Bronchial epithelial cell (primary cell): ENCODE measurements around the gene PI4KB. TPM values are rescaled to one million over a fixed set of nuclear protein-coding genes. Genes with fewer than 3 reads are reported as not detected.

Source experiments
- DNase-seq: peaks from one replicate; pipeline ENCODE4 v3.0.0-alpha.2; 2010; ENCODE audit warnings: low read depth
- FAIRE-seq: peaks from 2 replicates; lab custom pipeline; 2011; peaks lifted over from hg19 to GRCh38; lab: Jason Lieb, UNC
- H3K27me3 ChIP-seq: 2 replicates; pipeline ENCODE4 v1.5.1; 2011; ENCODE audit warnings: low read length; ENCODE audit not compliant: control insufficient read depth, insufficient read depth
- H3K36me3 ChIP-seq: 2 replicates; pipeline ENCODE4 v1.5.1; 2011; ENCODE audit warnings: low read length; ENCODE audit not compliant: control insufficient read depth, insufficient read depth
- H3K4me3 ChIP-seq: 2 replicates; pipeline ENCODE4 v1.5.1; 2011; ENCODE audit warnings: mild to moderate bottlenecking, low read depth, low read length, control low read depth
- total RNA-seq: library from RNA; depleted of rRNA; stranded (reverse); fragments of >200 nt; gene quantifications from 2 replicates; pipeline ENCODE4 v1.2.1, GENCODE V29; 2014
- TF ChIP-seq, protein P1 (sequence below): IDR thresholded peaks from 2 replicates; pipeline ENCODE4 v1.5.1; 2011; ENCODE audit warnings: mild to moderate bottlenecking, moderate library complexity, low read length, control low read depth, inconsistent platforms; ENCODE audit not compliant: insufficient read depth, severe bottlenecking

The PI4KB gene
- total RNA-seq, 1 donor from 2014 or later, result 20.8 TPM

DNA sequence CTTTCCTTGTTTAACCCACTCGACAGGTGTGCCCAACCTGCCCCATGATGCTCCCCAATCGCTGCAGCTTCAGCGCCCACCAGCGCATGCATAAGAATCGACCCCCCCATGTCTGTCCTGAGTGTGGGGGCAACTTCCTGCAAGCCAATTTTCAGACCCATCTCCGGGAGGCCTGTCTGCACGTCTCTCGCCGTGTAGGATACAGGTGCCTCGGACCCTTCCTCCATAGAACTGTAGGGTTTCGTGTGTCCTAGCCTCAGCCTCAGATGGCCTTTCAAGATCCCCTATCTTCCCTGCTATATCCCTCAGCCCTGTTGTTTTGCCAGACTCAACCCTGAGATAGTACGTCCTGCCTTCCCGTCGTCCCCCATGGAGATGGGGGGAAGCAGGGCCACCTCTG lies 38.7 kb downstream of the PI4KB start:
- Histone ChIP-seq H3K27me3 (no peaks in the 10 kb centered on the region), H3K36me3 (peaks cover 46% of the 10 kb centered on the region), H3K4me3 (no peak overlapping the region)
- FAIRE-seq, result peak; percentile 92
- TF ChIP-seq, protein P1, sequence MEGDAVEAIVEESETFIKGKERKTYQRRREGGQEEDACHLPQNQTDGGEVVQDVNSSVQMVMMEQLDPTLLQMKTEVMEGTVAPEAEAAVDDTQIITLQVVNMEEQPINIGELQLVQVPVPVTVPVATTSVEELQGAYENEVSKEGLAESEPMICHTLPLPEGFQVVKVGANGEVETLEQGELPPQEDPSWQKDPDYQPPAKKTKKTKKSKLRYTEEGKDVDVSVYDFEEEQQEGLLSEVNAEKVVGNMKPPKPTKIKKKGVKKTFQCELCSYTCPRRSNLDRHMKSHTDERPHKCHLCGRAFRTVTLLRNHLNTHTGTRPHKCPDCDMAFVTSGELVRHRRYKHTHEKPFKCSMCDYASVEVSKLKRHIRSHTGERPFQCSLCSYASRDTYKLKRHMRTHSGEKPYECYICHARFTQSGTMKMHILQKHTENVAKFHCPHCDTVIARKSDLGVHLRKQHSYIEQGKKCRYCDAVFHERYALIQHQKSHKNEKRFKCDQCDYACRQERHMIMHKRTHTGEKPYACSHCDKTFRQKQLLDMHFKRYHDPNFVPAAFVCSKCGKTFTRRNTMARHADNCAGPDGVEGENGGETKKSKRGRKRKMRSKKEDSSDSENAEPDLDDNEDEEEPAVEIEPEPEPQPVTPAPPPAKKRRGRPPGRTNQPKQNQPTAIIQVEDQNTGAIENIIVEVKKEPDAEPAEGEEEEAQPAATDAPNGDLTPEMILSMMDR, result no peak
- no peak for DNase-seq

DNA sequence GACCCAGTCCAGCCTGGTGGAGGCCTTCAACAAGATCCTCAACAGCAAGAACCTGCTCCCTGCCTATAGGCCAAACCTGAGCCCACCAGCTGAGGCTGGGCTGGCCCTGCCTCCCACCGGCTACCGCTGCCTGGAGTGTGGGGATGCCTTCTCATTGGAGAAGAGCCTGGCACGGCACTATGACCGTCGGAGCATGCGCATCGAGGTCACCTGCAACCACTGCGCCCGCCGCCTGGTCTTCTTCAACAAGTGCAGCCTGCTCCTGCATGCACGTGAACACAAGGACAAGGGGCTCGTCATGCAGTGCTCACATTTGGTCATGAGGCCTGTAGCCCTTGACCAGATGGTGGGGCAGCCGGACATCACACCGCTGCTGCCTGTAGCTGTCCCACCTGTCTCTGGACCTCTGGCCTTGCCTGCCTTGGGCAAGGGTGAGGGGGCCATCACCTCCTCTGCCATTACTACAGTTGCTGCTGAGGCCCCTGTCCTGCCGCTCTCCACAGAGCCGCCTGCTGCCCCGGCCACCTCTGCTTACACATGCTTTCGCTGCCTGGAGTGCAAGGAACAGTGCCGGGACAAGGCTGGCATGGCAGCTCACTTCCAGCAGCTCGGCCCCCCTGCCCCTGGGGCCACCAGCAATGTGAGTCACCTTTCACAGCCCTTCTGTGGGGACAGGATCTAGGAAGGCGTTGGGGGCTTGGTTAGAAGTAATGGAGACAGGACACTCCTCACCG lies 39.3 kb downstream of the PI4KB start:
- Histone ChIP-seq H3K36me3 (peaks cover 46% of the 10 kb centered on the region), H3K27me3 (no peaks in the 10 kb centered on the region), H3K4me3 (no peak overlapping the region)
- FAIRE-seq (no peak), DNase-seq (no peak)
- TF ChIP-seq, protein P1, result no peak

DNA sequence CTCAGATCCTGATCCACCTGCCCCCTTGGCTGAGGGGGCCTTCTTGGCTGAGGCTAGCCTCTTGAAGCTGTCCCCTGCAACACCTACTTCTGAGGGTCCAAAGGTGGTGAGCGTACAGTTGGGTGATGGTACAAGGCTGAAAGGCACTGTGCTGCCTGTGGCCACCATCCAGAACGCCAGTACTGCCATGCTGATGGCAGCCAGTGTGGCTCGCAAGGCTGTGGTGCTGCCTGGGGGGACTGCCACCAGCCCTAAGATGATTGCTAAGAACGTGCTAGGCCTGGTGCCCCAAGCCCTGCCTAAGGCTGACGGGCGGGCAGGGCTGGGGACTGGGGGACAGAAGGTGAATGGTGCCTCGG lies 39.9 kb downstream of the PI4KB start:
- peaks cover 40% of the 10 kb centered on the region for H3K36me3 ChIP-seq
- TF ChIP-seq, protein P1, result no peak
- FAIRE-seq, result peak; percentile 28
- no peak for DNase-seq
- no peak overlapping the region for H3K4me3 ChIP-seq
- no peaks in the 10 kb centered on the region for H3K27me3 ChIP-seq

DNA sequence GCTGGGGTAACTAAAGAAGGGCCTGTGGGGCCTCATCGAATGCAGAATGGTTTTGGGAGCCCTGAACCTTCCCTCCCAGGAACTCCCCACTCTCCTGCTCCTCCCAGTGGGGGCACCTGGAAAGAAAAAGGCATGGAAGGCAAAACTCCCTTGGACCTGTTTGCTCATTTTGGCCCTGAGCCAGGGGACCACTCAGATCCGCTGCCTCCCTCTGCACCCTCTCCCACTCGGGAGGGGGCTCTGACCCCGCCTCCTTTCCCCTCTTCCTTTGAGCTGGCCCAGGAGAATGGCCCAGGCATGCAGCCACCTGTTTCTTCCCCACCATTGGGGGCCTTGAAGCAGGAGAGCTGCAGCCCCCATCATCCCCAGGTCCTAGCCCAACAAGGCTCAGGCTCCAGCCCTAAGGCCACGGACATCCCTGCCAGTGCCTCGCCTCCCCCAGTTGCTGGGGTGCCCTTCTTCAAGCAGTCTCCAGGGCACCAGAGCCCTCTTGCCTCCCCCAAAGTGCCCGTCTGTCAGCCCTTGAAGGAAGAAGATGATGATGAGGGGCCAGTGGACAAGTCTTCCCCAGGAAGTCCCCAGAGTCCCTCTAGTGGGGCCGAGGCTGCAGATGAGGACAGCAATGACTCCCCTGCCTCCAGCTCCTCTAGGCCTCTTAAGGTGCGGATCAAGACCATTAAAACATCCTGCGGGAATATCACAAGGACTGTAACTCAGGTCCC lies 40.4 kb downstream of the PI4KB start:
- TF ChIP-seq, protein P1, result no peak
- Histone ChIP-seq H3K27me3 (no peaks in the 10 kb centered on the region), H3K36me3 (peaks cover 40% of the 10 kb centered on the region), H3K4me3 (no peak overlapping the region)
- DNase-seq, result no peak
- FAIRE-seq, result no peak

DNA sequence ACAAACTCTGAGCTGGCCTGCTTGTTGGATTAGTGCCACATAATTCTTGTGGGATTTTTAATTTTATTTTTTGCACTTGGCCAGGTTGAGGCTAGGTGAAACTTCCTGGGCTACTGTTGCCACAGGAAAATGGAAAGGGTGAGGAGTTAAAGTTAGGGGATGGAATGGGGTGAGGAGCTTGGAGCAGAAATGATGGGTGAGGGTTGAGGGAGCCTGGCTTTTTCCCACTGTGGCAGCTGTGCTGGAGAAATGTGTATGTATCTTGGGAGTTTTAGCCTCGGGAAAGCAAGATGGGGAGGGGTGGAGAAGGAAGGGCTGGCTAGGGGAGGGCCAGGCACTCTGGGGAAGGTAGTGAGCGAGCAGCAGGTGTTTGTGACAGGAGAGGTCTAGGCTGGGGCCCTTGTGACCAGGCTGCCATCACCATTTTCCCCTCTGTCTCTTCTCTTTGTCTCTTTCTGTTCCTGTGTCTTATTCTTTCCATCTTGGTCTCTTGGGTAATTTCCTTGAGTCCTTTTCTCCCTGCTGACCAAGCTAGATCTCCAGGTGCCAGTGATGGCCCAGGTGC lies 43.1 kb downstream of the PI4KB start:
- DNase-seq, result no peak
- FAIRE-seq, result no peak
- Histone ChIP-seq H3K27me3 (no peaks in the 10 kb centered on the region), H3K36me3 (peaks cover 28% of the 10 kb centered on the region), H3K4me3 (no peak overlapping the region)
- TF ChIP-seq, protein P1, result no peak
